ENCODE data around the gene RPS6KA2. TPM values are rescaled to one million over a fixed set of nuclear protein-coding genes. Genes with fewer than 3 reads are reported as not detected.

RPS6KA2 gene
- polyA plus RNA-seq, 2 donors = 5.7 to 8.7 TPM

GRCh38 chr6:166598441-166599138 lies 28.5 kb downstream of the RPS6KA2 start:
- Histone ChIP-seq H3K27ac (ENCODE audit: low read depth in 2 of 2, low read length in 1 of 2) (peak overlapping the region; percentile 46 to 62), H3K27me3 (ENCODE audit: control insufficient read depth in 1 of 2, insufficient read depth in 2 of 2, low read length in 2 of 2) (no peaks in the 10 kb centered on the region), H3K4me1 (ENCODE audit: control insufficient read depth in 2 of 2, insufficient read depth in 2 of 2, low read length in 1 of 2) (no peaks in the 10 kb centered on the region), H3K9me3 (ENCODE audit: control insufficient read depth in 2 of 2, insufficient read depth in 1 of 2, low read depth in 1 of 2, low read length in 1 of 2) (no peaks in the 10 kb centered on the region), H3K4me3 (ENCODE audit: low read depth in 1 of 2, low read length in 2 of 2) (no peak overlapping the region), H3K36me3 (ENCODE audit: control insufficient read depth in 2 of 2, insufficient read depth in 2 of 2, low read length in 1 of 2) (no peaks in the 10 kb centered on the region)
- 68% methylated on average over 11 of the region's 11 CpGs for WGBS, 2 donors

GRCh38 chr6:166597711-166598440 lies 29.2 kb downstream of the RPS6KA2 start:
- Histone ChIP-seq H3K27ac (ENCODE audit: low read depth in 2 of 2, low read length in 1 of 2) (peak overlapping the region; percentile 38 to 63), H3K4me3 (ENCODE audit: low read depth in 1 of 2, low read length in 2 of 2) (no peak overlapping the region), H3K36me3 (ENCODE audit: control insufficient read depth in 2 of 2, insufficient read depth in 2 of 2, low read length in 1 of 2) (no peaks in the 10 kb centered on the region), H3K27me3 (ENCODE audit: control insufficient read depth in 1 of 2, insufficient read depth in 2 of 2, low read length in 2 of 2) (peaks cover 0 to under 1% of the 10 kb centered on the region in 2 donors), H3K4me1 (ENCODE audit: control insufficient read depth in 2 of 2, insufficient read depth in 2 of 2, low read length in 1 of 2) (no peaks in the 10 kb centered on the region), H3K9me3 (ENCODE audit: control insufficient read depth in 2 of 2, insufficient read depth in 1 of 2, low read depth in 1 of 2, low read length in 1 of 2) (no peaks in the 10 kb centered on the region)
- 81 to 83% methylated on average over 10 of the region's 10 CpGs for WGBS, 2 donors

DNA sequence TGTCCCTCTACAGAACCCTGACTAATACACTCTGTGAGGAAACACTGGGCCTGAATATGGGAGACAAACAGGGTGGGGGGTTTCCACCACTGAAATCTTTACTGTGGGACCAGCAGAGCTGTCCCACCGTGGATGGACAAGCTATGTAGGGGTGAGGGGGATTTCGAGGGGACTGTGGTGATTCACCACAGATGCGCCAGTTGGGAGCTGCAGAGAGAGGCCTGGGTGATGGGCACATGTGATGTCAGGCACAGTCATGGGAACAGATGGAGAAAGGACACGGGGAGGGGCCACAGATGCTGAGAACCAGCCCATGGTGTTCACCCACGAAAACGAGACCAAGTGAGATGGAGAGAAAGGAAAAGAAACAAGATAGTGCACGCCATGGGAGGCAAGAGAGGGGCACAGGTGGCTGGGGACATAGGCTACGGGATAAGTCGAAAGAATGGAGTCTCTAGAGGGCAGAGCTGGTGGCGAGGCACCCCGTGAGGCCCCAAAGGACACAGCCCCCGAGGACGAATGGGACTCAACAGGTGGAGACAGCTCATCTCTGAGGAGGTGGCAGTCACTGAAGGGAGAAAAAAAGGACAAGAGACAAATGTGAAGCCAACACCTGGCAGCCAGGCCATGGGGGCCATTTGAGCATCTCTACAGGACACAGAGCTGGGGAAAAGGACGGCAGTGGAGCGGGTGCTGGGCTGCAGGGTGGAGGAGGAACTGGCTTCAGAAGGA lies 30.1 kb downstream of the RPS6KA2 start:
- WGBS, 2 donors = 90 to 92% methylated on average over 15 of the region's 15 CpGs
- Histone ChIP-seq H3K4me3 (ENCODE audit: low read depth in 1 of 2, low read length in 2 of 2) (no peak overlapping the region), H3K27me3 (ENCODE audit: control insufficient read depth in 1 of 2, insufficient read depth in 2 of 2, low read length in 2 of 2) (peaks cover 0 to 5% of the 10 kb centered on the region in 2 donors), H3K4me1 (ENCODE audit: control insufficient read depth in 2 of 2, insufficient read depth in 2 of 2, low read length in 1 of 2) (no peaks in the 10 kb centered on the region), H3K9me3 (ENCODE audit: control insufficient read depth in 2 of 2, insufficient read depth in 1 of 2, low read depth in 1 of 2, low read length in 1 of 2) (no peaks in the 10 kb centered on the region), H3K36me3 (ENCODE audit: control insufficient read depth in 2 of 2, insufficient read depth in 2 of 2, low read length in 1 of 2) (no peaks in the 10 kb centered on the region), H3K27ac (ENCODE audit: low read depth in 2 of 2, low read length in 1 of 2) (no peak overlapping the region)

- Histone ChIP-seq H3K27ac (ENCODE audit: low read depth in 2 of 2, low read length in 1 of 2) (no peak overlapping the region), H3K36me3 (ENCODE audit: control insufficient read depth in 2 of 2, insufficient read depth in 2 of 2, low read length in 1 of 2) (no peaks in the 10 kb centered on the region), H3K9me3 (ENCODE audit: control insufficient read depth in 2 of 2, insufficient read depth in 1 of 2, low read depth in 1 of 2, low read length in 1 of 2) (no peaks in the 10 kb centered on the region), H3K4me1 (ENCODE audit: control insufficient read depth in 2 of 2, insufficient read depth in 2 of 2, low read length in 1 of 2) (no peaks in the 10 kb centered on the region), H3K4me3 (ENCODE audit: low read depth in 1 of 2, low read length in 2 of 2) (no peak overlapping the region), H3K27me3 (ENCODE audit: control insufficient read depth in 1 of 2, insufficient read depth in 2 of 2, low read length in 2 of 2) (peaks cover 0 to 5% of the 10 kb centered on the region in 2 donors)
- WGBS, 2 donors = 87 to 88% methylated on average over 6 of the region's 6 CpGs
These were observed 31.1 kb downstream of the RPS6KA2 start for GRCh38 chr6:166595949-166596348.

DNA sequence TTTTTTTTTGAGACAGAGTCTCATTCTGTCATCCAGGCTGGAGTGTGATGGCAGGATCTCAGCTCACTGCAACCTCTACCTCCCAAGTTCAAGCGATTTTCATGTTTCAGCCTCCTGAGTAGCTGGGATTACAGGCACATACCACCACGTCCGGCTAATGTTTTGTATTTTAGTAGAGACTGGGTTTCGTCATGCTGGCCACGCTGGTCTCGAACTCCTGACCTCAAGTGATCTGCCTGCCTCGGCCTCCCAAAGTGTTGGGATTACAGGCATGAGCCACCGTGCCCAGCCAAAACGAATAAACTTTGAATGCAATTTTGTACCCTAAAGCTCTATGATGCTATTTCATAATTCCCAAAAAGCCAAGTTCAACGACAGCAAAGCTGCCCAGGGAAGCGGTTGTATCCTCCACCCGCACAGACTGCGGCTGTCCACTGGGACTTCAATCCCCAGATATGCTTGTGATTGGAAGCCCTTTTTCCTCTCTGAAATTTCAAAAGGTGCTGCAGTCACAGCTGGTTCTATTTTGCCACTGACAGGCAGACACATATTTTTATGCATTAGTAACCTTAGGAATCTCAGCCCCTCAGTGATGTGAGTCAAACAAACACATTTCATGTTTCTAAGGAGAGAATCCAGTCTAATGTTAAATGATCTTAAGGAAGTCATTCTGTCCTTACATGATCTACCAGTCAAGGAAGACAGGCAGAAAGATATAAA lies 31.8 kb downstream of the RPS6KA2 start:
- H3K27me3 ChIP-seq (ENCODE audit: control insufficient read depth in 1 of 2, insufficient read depth in 2 of 2, low read length in 2 of 2) = peaks cover 0 to 5% of the 10 kb centered on the region in 2 donors
- no peak overlapping the region for H3K27ac ChIP-seq (ENCODE audit: low read depth in 2 of 2, low read length in 1 of 2)
- 80 to 82% methylated on average over 13 of the region's 13 CpGs for WGBS, 2 donors
- H3K36me3 ChIP-seq (ENCODE audit: control insufficient read depth in 2 of 2, insufficient read depth in 2 of 2, low read length in 1 of 2) = no peaks in the 10 kb centered on the region
- peaks cover 0 to 2% of the 10 kb centered on the region in 2 donors for H3K4me1 ChIP-seq (ENCODE audit: control insufficient read depth in 2 of 2, insufficient read depth in 2 of 2, low read length in 1 of 2)
- no peaks in the 10 kb centered on the region for H3K9me3 ChIP-seq (ENCODE audit: control insufficient read depth in 2 of 2, insufficient read depth in 1 of 2, low read depth in 1 of 2, low read length in 1 of 2)
- no peak overlapping the region for H3K4me3 ChIP-seq (ENCODE audit: low read depth in 1 of 2, low read length in 2 of 2)

GRCh38 chr6:166592821-166593220 lies 34.2 kb downstream of the RPS6KA2 start:
- H3K4me1 ChIP-seq (ENCODE audit: control insufficient read depth in 2 of 2, insufficient read depth in 2 of 2, low read length in 1 of 2) = peaks cover 0 to 7% of the 10 kb centered on the region in 2 donors
- no peak overlapping the region for H3K4me3 ChIP-seq (ENCODE audit: low read depth in 1 of 2, low read length in 2 of 2)
- H3K27me3 ChIP-seq (ENCODE audit: control insufficient read depth in 1 of 2, insufficient read depth in 2 of 2, low read length in 2 of 2) = peaks cover 0 to 5% of the 10 kb centered on the region in 2 donors
- no peak overlapping the region for H3K27ac ChIP-seq (ENCODE audit: low read depth in 2 of 2, low read length in 1 of 2)
- H3K9me3 ChIP-seq (ENCODE audit: control insufficient read depth in 2 of 2, insufficient read depth in 1 of 2, low read depth in 1 of 2, low read length in 1 of 2) = no peaks in the 10 kb centered on the region
- no peaks in the 10 kb centered on the region for H3K36me3 ChIP-seq (ENCODE audit: control insufficient read depth in 2 of 2, insufficient read depth in 2 of 2, low read length in 1 of 2)
- 89 to 90% methylated on average over 9 of the region's 9 CpGs for WGBS, 2 donors

GRCh38 chr6:166591961-166592520 lies 35.0 kb downstream of the RPS6KA2 start:
- peaks cover 0 to 5% of the 10 kb centered on the region in 2 donors for H3K27me3 ChIP-seq (ENCODE audit: control insufficient read depth in 1 of 2, insufficient read depth in 2 of 2, low read length in 2 of 2)
- H3K36me3 ChIP-seq (ENCODE audit: control insufficient read depth in 2 of 2, insufficient read depth in 2 of 2, low read length in 1 of 2) = peaks cover 0 to 1% of the 10 kb centered on the region in 2 donors
- WGBS, 2 donors = 86 to 90% methylated on average over 7 of the region's 7 CpGs

DNA sequence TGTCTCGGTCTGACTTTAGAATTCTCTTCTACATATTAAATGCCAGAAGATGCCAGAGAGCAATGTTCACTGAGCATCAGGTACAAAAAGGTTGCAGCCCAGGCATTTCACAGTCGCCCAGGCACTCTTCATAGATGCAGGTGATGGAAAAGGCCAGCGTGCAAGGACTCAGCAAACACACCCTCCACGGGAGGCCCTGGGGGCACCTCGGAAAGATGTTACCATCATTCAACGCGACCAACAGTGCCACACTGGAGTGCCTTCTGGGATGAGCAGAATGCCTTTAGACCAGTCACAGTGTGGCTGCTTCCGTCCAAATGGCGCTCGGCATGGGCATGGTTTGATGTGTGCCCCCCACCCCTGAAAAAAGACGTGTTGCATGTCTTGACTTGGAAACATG lies 36.0 kb downstream of the RPS6KA2 start:
- WGBS, 2 donors = 80 to 89% methylated on average over 11 of the region's 11 CpGs
- H3K36me3 ChIP-seq (ENCODE audit: control insufficient read depth in 2 of 2, insufficient read depth in 2 of 2, low read length in 1 of 2) = peaks cover 0 to 2% of the 10 kb centered on the region in 2 donors
- peaks cover 0 to 7% of the 10 kb centered on the region in 2 donors for H3K4me1 ChIP-seq (ENCODE audit: control insufficient read depth in 2 of 2, insufficient read depth in 2 of 2, low read length in 1 of 2)
- no peaks in the 10 kb centered on the region for H3K9me3 ChIP-seq (ENCODE audit: control insufficient read depth in 2 of 2, insufficient read depth in 1 of 2, low read depth in 1 of 2, low read length in 1 of 2)
- H3K4me3 ChIP-seq (ENCODE audit: low read depth in 1 of 2, low read length in 2 of 2) = no peak overlapping the region
- H3K27me3 ChIP-seq (ENCODE audit: control insufficient read depth in 1 of 2, insufficient read depth in 2 of 2, low read length in 2 of 2) = peaks cover 0 to 5% of the 10 kb centered on the region in 2 donors
- no peak overlapping the region for H3K27ac ChIP-seq (ENCODE audit: low read depth in 2 of 2, low read length in 1 of 2)

More at GRCh38 chr6:166591961-166592520, 35.0 kb downstream of the RPS6KA2 start:
- H3K27ac ChIP-seq (ENCODE audit: low read depth in 2 of 2, low read length in 1 of 2) = no peak overlapping the region
- no peaks in the 10 kb centered on the region for H3K9me3 ChIP-seq (ENCODE audit: control insufficient read depth in 2 of 2, insufficient read depth in 1 of 2, low read depth in 1 of 2, low read length in 1 of 2)
- no peak overlapping the region for H3K4me3 ChIP-seq (ENCODE audit: low read depth in 1 of 2, low read length in 2 of 2)
- H3K4me1 ChIP-seq (ENCODE audit: control insufficient read depth in 2 of 2, insufficient read depth in 2 of 2, low read length in 1 of 2) = peaks cover 0 to 7% of the 10 kb centered on the region in 2 donors
